ENCODE data around the gene TRMT10B.
"Not testable (repeated sequence)": the region's sequence is repeated elsewhere in the genome, so short reads cannot be mapped to it uniquely, and the experiment has no call there.

The TRMT10B gene

GRCh38 chr9:37751704-37752103, 1.9 kb upstream of the TRMT10B start:
- not testable (repeated sequence) for DNase-seq (ENCODE audit: low read depth in 2 of 2)

- not testable (repeated sequence) for DNase-seq (ENCODE audit: low read depth in 2 of 2)
Measured at GRCh38 chr9:37752112-37752511, 1.5 kb upstream of the TRMT10B start.

GRCh38 chr9:37752642-37753488, 740 bp upstream of the TRMT10B start:
- DNase-seq (ENCODE audit: low read depth in 2 of 2): no peak

GRCh38 chr9:37758747-37759146, 5.1 kb downstream of the TRMT10B start:
- DNase-seq (ENCODE audit: low read depth in 2 of 2): no peak

GRCh38 chr9:37760416-37761161, 7.0 kb downstream of the TRMT10B start:
- DNase-seq (ENCODE audit: low read depth in 2 of 2): no peak

- no peak for DNase-seq (ENCODE audit: low read depth in 2 of 2)
Measured at GRCh38 chr9:37761511-37761910, 7.9 kb downstream of the TRMT10B start.

- not testable (repeated sequence) for DNase-seq (ENCODE audit: low read depth in 2 of 2)
Measured at GRCh38 chr9:37765263-37765662, 11.7 kb downstream of the TRMT10B start.

GRCh38 chr9:37769306-37769705, 15.7 kb downstream of the TRMT10B start:
- DNase-seq (ENCODE audit: low read depth in 2 of 2): no peak

GRCh38 chr9:37769995-37770394, 16.4 kb downstream of the TRMT10B start:
- DNase-seq (ENCODE audit: low read depth in 2 of 2): no peak

- no peak for DNase-seq (ENCODE audit: low read depth in 2 of 2)
Measured at GRCh38 chr9:37775216-37775919, 21.8 kb downstream of the TRMT10B start.

GRCh38 chr9:37776328-37776727, 22.7 kb downstream of the TRMT10B start:
- DNase-seq (ENCODE audit: low read depth in 2 of 2): no peak

GRCh38 chr9:37778534-37778933, 24.9 kb downstream of the TRMT10B start:
- DNase-seq (ENCODE audit: low read depth in 2 of 2): no peak

GRCh38 chr9:37784291-37784615, 30.6 kb downstream of the TRMT10B start:
- DNase-seq (ENCODE audit: low read depth in 2 of 2): no peak

- DNase-seq (ENCODE audit: low read depth in 2 of 2): peak; percentile 66 to 83
Measured at GRCh38 chr9:37784616-37785483, 31.2 kb downstream of the TRMT10B start, which contains the start of gene EXOSC3. Gene EXOSC3 (minus strand): TSS chr9:37785064. CDS start chr9:37785044, 20 bp downstream.

- DNase-seq (ENCODE audit: low read depth in 2 of 2): no peak
Measured at GRCh38 chr9:37787059-37787458, 33.5 kb downstream of the TRMT10B start.

GRCh38 chr9:37788332-37788731, 34.7 kb downstream of the TRMT10B start:
- no peak for DNase-seq (ENCODE audit: low read depth in 2 of 2)

- DNase-seq (ENCODE audit: low read depth in 2 of 2): no peak
Measured at GRCh38 chr9:37790096-37790495, 36.5 kb downstream of the TRMT10B start.

- DNase-seq (ENCODE audit: low read depth in 2 of 2): no peak
Measured at GRCh38 chr9:37792122-37792521, 38.5 kb downstream of the TRMT10B start.

GRCh38 chr9:37796232-37796631, 42.6 kb downstream of the TRMT10B start:
- no peak for DNase-seq (ENCODE audit: low read depth in 2 of 2)

GRCh38 chr9:37798677-37799076, 45.1 kb downstream of the TRMT10B start:
- DNase-seq (ENCODE audit: low read depth in 2 of 2): no peak

GRCh38 chr9:37800631-37801286, 47.2 kb downstream of the TRMT10B start, which contains the start of gene DCAF10:
Gene DCAF10 (plus strand): TSS chr9:37800797. CDS start chr9:37800867, 70 bp downstream.
- DNase-seq (ENCODE audit: low read depth in 2 of 2): peak; percentile 80 to 81

Measured in stimulated activated CD8-positive, alpha-beta memory T cell treated with anti-CD3 and anti-CD28 coated beads, Interleukin-7, amount 100 ng/mL, for 1 hour (primary cell).